Caco-2 (cell line): ENCODE data around the gene KRT35. TPM values are rescaled to one million over a fixed set of nuclear protein-coding genes. Genes with fewer than 3 reads are reported as not detected.

ENCODE experiments used
- BruUV-seq: library from RNA; stranded (reverse); fragments of 400-500 nt; replicated peaks from 2 replicates; lab custom pipeline; 2021; lab: Mats Ljungman, UMichigan
- CTCF ChIA-PET: fragments of 300-600 bp; sonication (Branson Sonifier 250); formaldehyde crosslinking; loops from one replicate; lab custom pipeline; 2022; ENCODE audit warnings: antibody characterized with exemption; lab: Charles Lee
- POLR2A ChIA-PET: fragments of 300-600 bp; sonication (Branson Sonifier 250); formaldehyde crosslinking; loops from one replicate; lab custom pipeline; 2022; ENCODE audit warnings: antibody characterized with exemption; lab: Charles Lee
- DNase-seq, 2 experiments: peaks; one replicate each; pipeline versions ENCODE4 v3.0.0 to v3.0.0-alpha.2; 2020 to 2022
- H3K27me3 ChIP-seq: replicated peaks from 2 replicates; pipeline ENCODE4 v1.6.0; 2011; ENCODE audit warnings: low read length; ENCODE audit not compliant: control insufficient read depth, insufficient read depth
- H3K36me3 ChIP-seq: 2 replicates; pipeline ENCODE4 v1.5.1; 2011; ENCODE audit warnings: low read length; ENCODE audit not compliant: control insufficient read depth, insufficient read depth
- H3K4me1 ChIP-seq: fragments of 250-450 bp; sonication (Bioruptor Pico); 2 replicates; pipeline ENCODE4 v1.5.1; 2020; ENCODE audit warnings: mild to moderate bottlenecking
- H3K4me3 ChIP-seq: 2 replicates; pipeline ENCODE4 v1.5.1; 2011; ENCODE audit warnings: low read depth, mild to moderate bottlenecking, control low read depth, low read length
- H3K9me3 ChIP-seq: fragments of 250-450 bp; sonication (Bioruptor Pico); 2 replicates; pipeline ENCODE4 v1.5.1; 2020; ENCODE audit warnings: mild to moderate bottlenecking, moderate library complexity
- H3K27ac Mint-ChIP-seq: one replicate; pipeline ENCODE4 v1.8.0; 2022; ENCODE audit warnings: mixed read lengths; ENCODE audit not compliant: unreplicated experiment
- H3K27me3 Mint-ChIP-seq: one replicate; pipeline ENCODE4 v1.8.0; 2022; ENCODE audit warnings: mixed read lengths; ENCODE audit not compliant: insufficient read depth, unreplicated experiment
- H3K36me3 Mint-ChIP-seq: one replicate; pipeline ENCODE4 v1.8.0; 2022; ENCODE audit warnings: mild to moderate bottlenecking, mixed read lengths; ENCODE audit not compliant: insufficient read depth, unreplicated experiment
- H3K4me1 Mint-ChIP-seq: one replicate; pipeline ENCODE4 v1.8.0; 2022; ENCODE audit warnings: low read depth, mixed read lengths; ENCODE audit not compliant: unreplicated experiment
- H3K4me3 Mint-ChIP-seq: one replicate; pipeline ENCODE4 v1.8.0; 2022; ENCODE audit warnings: mild to moderate bottlenecking, moderate library complexity, mixed read lengths; ENCODE audit not compliant: unreplicated experiment
- H3K9me3 Mint-ChIP-seq: one replicate; pipeline ENCODE4 v1.8.0; 2022; ENCODE audit warnings: mixed read lengths; ENCODE audit not compliant: unreplicated experiment
- intact Hi-C: fragments of 100-400 bp; cut with micrococcal nuclease; formaldehyde crosslinking; loops from one replicate; pipeline ENCODE4 v1.10.0; 2022; ENCODE audit not compliant: unreplicated experiment
- total RNA-seq: library from RNA; stranded (reverse); gene quantifications from 2 replicates; pipeline ENCODE4 v1.2.3, GENCODE V29; 2022
- TF ChIP-seq, protein P1 (sequence below), 2 experiments: fragments of 200-600 bp in 1 of 2; IDR thresholded peaks; 1 replicate in 1 of 2; 2 replicates in 1 of 2; pipeline versions ENCODE4 v1.5.1 to v1.8.0; 2011 to 2022; ENCODE audit warnings: antibody characterized with exemption in 1 of 2, control low read depth in 1 of 2, inconsistent platforms in 1 of 2, low read depth in 1 of 2, low read length in 1 of 2, mild to moderate bottlenecking in 1 of 2, moderate library complexity in 1 of 2; ENCODE audit not compliant: insufficient read depth in 1 of 2, severe bottlenecking in 1 of 2, unreplicated experiment in 1 of 2

KRT35 gene
- total RNA-seq, 1 experiment from 2014 or later = not detected

DNA sequence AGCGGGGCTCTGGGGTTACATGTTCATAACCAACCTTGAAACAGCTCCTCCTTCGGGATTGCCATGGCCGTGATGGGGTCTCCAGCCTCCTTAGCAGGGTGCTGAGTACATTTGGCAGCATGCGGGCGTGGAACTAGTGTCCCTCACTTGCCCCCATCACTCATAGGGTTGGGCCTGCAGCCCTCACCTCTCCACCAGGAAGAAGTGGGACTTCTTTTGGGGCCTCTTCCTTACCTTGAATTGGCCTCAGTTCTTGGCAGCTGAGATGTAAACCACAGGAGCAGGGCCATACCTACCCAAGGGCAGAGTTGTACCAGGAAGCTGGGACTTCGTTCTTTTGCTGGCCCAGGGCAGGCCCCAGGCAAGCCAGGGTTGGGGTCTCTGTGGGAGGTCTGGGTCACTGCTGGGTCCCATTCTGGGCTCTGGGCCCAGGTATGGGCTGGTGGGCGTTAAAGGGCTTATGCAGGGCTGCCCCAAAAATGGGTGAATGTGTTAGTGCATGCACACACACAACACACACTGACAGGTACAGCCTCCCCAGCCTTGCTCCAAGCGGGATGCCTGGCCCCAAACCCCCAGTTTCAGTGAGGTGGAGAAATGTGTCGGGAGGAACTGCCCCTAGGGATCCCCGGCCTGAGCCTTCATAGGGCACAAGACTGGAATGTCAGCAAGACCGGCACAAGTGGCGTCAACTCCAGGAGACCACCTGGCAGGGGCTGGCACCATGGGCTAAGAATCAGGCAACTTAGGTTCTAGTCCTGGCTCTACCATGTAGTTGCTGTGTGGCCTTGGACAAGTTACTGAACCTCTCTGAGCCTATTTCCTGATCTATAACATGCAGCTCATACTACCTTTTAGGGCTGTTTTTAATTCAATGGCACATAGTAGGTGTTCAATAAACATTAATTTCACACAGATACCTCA lies 41.6 kb upstream of the KRT35 start:
- peaks cover 87% of the 10 kb centered on the region for H3K36me3 Mint-ChIP-seq
- intact Hi-C loops = loop anchor here (1.0 to 10.0 kb wide), 4 partner anchors 16 to 615 kb away; no protein-coding TSS in a partner anchor
- Histone ChIP-seq H3K4me3 (no peak overlapping the region), H3K36me3 (peaks cover 15% of the 10 kb centered on the region), H3K9me3 (no peaks in the 10 kb centered on the region), H3K27me3 (no peaks in the 10 kb centered on the region), H3K4me1 (peaks cover 66% of the 10 kb centered on the region)
- peaks cover 55% of the 10 kb centered on the region for H3K4me1 Mint-ChIP-seq
- BruUV-seq = TSS peak; percentile 96
- H3K4me3 Mint-ChIP-seq = peak overlapping the region; percentile 68
- TF ChIP-seq, protein P1, sequence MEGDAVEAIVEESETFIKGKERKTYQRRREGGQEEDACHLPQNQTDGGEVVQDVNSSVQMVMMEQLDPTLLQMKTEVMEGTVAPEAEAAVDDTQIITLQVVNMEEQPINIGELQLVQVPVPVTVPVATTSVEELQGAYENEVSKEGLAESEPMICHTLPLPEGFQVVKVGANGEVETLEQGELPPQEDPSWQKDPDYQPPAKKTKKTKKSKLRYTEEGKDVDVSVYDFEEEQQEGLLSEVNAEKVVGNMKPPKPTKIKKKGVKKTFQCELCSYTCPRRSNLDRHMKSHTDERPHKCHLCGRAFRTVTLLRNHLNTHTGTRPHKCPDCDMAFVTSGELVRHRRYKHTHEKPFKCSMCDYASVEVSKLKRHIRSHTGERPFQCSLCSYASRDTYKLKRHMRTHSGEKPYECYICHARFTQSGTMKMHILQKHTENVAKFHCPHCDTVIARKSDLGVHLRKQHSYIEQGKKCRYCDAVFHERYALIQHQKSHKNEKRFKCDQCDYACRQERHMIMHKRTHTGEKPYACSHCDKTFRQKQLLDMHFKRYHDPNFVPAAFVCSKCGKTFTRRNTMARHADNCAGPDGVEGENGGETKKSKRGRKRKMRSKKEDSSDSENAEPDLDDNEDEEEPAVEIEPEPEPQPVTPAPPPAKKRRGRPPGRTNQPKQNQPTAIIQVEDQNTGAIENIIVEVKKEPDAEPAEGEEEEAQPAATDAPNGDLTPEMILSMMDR (IDR thresholded peaks at IDR 0.05; ENCODE audit: insufficient read depth in 1 of 2, low read depth in 1 of 2, low read length in 1 of 2, severe bottlenecking in 1 of 2, unreplicated experiment in 1 of 2) = no peak
- no peaks in the 10 kb centered on the region for H3K9me3 Mint-ChIP-seq
- H3K27me3 Mint-ChIP-seq = no peaks in the 10 kb centered on the region
- ChIA-PET CTCF (interaction anchor here (0.6 to 2.9 kb wide), 15 partner anchors 10 to 621 kb away, joined by 3 to 27 read pairs (median 4); no protein-coding TSS in a partner anchor), POLR2A (interaction anchor here (0.6 to 2.0 kb wide), 11 partner anchors 8 to 704 kb away, joined by 3 to 18 read pairs (median 5); no protein-coding TSS in a partner anchor)
- DNase-seq = peak; percentile 65 to 87
- H3K27ac Mint-ChIP-seq = peak overlapping the region; percentile 97

DNA sequence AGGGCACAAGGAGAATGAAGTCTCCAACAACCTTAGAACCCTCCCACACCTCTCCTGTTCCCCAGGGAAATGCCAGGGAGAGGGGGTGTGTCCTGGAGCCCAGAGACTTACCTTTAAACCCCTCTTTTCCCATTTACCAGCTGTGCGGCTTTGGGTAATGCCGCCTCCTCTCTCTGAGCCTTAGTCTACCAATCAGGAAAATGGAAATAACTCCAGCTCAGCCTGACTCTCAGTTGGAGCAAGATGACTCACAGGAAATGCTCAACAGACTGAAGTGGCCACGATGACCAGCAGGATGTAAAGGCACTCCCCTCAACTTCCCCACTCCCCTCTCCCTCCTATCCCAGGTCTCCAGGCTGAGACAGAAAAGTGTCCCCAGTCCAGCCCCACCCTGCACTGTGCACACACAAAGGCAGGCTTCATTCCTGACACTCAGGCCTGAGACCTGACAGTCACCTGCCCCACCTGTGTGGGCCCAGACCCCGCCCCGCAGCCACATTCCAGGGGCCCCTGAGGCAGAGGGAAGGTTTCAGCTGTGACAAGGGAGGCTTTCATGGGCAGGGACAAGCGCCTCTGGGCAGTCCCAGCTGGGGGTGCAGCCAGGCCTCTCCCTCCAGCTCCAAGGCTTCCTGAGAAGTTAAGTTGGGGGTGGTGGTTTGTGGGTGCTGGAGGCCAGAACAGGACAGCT lies 40.8 kb upstream of the KRT35 start:
- Mint-ChIP-seq H3K4me1 (peaks cover 51% of the 10 kb centered on the region), H3K27me3 (no peaks in the 10 kb centered on the region), H3K9me3 (no peaks in the 10 kb centered on the region), H3K27ac (peak overlapping the region; percentile 97), H3K36me3 (peaks cover 79% of the 10 kb centered on the region), H3K4me3 (peak overlapping the region; percentile 68)
- TF ChIP-seq, protein P1 (IDR thresholded peaks at IDR 0.05; ENCODE audit: insufficient read depth in 1 of 2, low read depth in 1 of 2, low read length in 1 of 2, severe bottlenecking in 1 of 2, unreplicated experiment in 1 of 2) = no peak
- BruUV-seq = no TSS peak
- intact Hi-C loops = loop anchor here (1.0 to 10.0 kb wide), 5 partner anchors 15 to 664 kb away; no protein-coding TSS in a partner anchor
- ChIA-PET POLR2A (interaction anchor here (0.6 to 2.0 kb wide), 11 partner anchors 8 to 703 kb away, joined by 3 to 18 read pairs (median 5); no protein-coding TSS in a partner anchor), CTCF (interaction anchor here (0.6 to 2.9 kb wide), 17 partner anchors 11 to 620 kb away, joined by 3 to 27 read pairs (median 4); no protein-coding TSS in a partner anchor)
- no peaks in the 10 kb centered on the region for H3K27me3 ChIP-seq
- H3K4me3 ChIP-seq = no peak overlapping the region
- no peaks in the 10 kb centered on the region for H3K9me3 ChIP-seq
- H3K4me1 ChIP-seq = peaks cover 66% of the 10 kb centered on the region
- peaks cover 10% of the 10 kb centered on the region for H3K36me3 ChIP-seq
- peak; percentile 97 to 99 for DNase-seq
